Endothelial cell of umbilical vein (primary cell): Measurements from ENCODE around the gene SMG1. TPM values are rescaled to one million over a fixed set of nuclear protein-coding genes. Genes with fewer than 3 reads are reported as not detected.
"Not testable (repeated sequence)": the region's sequence is repeated elsewhere in the genome, so short reads cannot be mapped to it uniquely, and the experiment has no call there.

Experiments used
- BruUV-seq: library from RNA; stranded (reverse); fragments of 400-500 nt; replicated peaks from 2 replicates; lab custom pipeline; 2021; lab: Mats Ljungman, UMichigan
- CTCF ChIA-PET: fragments of 300-600, 350-600 bp; sonication (Branson Sonifier 250); formaldehyde crosslinking; loops from one replicate; lab custom pipeline; 2021; ENCODE audit warnings: antibody characterized with exemption, inconsistent platforms; lab: Charles Lee
- POLR2A ChIA-PET: fragments of 300-600, 350-600 bp; sonication (Branson Sonifier 250); formaldehyde crosslinking; loops from one replicate; lab custom pipeline; 2021; ENCODE audit warnings: antibody characterized with exemption, inconsistent platforms; lab: Charles Lee
- DNase-seq: peaks from one replicate; pipeline ENCODE4 v3.0.0-alpha.2; 2011; ENCODE audit warnings: low read depth, low spot score
- FAIRE-seq: peaks from 2 replicates; lab custom pipeline; 2011; peaks lifted over from hg19 to GRCh38; lab: Jason Lieb, UNC
- H2AFZ ChIP-seq: 2 replicates; pipeline ENCODE4 v1.6.0; 2012; ENCODE audit warnings: low read depth, low read length, control low read depth, inconsistent platforms
- H3K27ac ChIP-seq: 2 replicates; pipeline ENCODE4 v1.5.1; 2011; ENCODE audit warnings: low read depth, mild to moderate bottlenecking, control low read depth, low read length, moderate library complexity; ENCODE audit not compliant: insufficient read depth
- H3K27me3 ChIP-seq, 2 experiments: 2 replicates each; pipeline versions ENCODE4 v1.6.0 to v1.6.1; 2011; ENCODE audit warnings: low read length in 2 of 2, mixed read lengths in 1 of 2; ENCODE audit not compliant: control insufficient read depth in 2 of 2, insufficient read depth in 2 of 2
- H3K36me3 ChIP-seq, 2 experiments: 2 replicates in 1 of 2; 3 replicates in 1 of 2; pipeline ENCODE4 v1.5.1; 2011; ENCODE audit warnings: low read length in 2 of 2, mild to moderate bottlenecking in 1 of 2, moderate library complexity in 1 of 2; ENCODE audit not compliant: control insufficient read depth in 2 of 2, insufficient read depth in 2 of 2; ENCODE audit errors: extremely low read depth in 1 of 2
- H3K4me1 ChIP-seq: 3 replicates; pipeline ENCODE4 v1.5.1; 2011; ENCODE audit warnings: mild to moderate bottlenecking, low read length; ENCODE audit not compliant: control insufficient read depth, insufficient read depth; ENCODE audit errors: extremely low read depth
- H3K4me2 ChIP-seq: 2 replicates; pipeline ENCODE4 v1.6.1; 2011; ENCODE audit warnings: low read length, control low read depth, mixed read lengths; ENCODE audit not compliant: insufficient read depth
- H3K4me3 ChIP-seq, 3 experiments: fragments of 200-600 bp in 1 of 3; sonication (generic), shearing (Covaris generic) in 1 of 3; replicated peaks in 1 of 3; 2 replicates each; pipeline ENCODE4 v1.5.1; 2011 to 2016; ENCODE audit warnings: control low read depth in 3 of 3, low read length in 3 of 3, mild to moderate bottlenecking in 2 of 3, inconsistent platforms in 1 of 3, low read depth in 1 of 3, moderate library complexity in 1 of 3; ENCODE audit not compliant: insufficient read depth in 1 of 3
- H3K79me2 ChIP-seq: 2 replicates; pipeline ENCODE4 v1.6.0; 2012; ENCODE audit warnings: low read length, inconsistent platforms; ENCODE audit not compliant: control insufficient read depth, insufficient read depth
- H3K9ac ChIP-seq: replicated peaks from 2 replicates; pipeline ENCODE3; 2011; ENCODE audit warnings: low read length, control low read depth; ENCODE audit not compliant: insufficient read depth; ENCODE audit errors: extremely low read depth
- H3K9me1 ChIP-seq: replicated peaks from 3 replicates; pipeline ENCODE4 v1.6.0; 2011; ENCODE audit warnings: mild to moderate bottlenecking, low read length; ENCODE audit not compliant: control insufficient read depth, insufficient read depth; ENCODE audit errors: extremely low read depth
- H3K9me3 ChIP-seq: replicated peaks from 2 replicates; pipeline ENCODE4 v1.5.1; 2012; ENCODE audit warnings: low read length, inconsistent platforms; ENCODE audit not compliant: control insufficient read depth, insufficient read depth
- H4K20me1 ChIP-seq: replicated peaks from 2 replicates; pipeline ENCODE3; 2011; ENCODE audit warnings: mild to moderate bottlenecking, low read length; ENCODE audit not compliant: control insufficient read depth, insufficient read depth; ENCODE audit errors: extremely low read depth
- dilution Hi-C: fragments of 300-500 bp; cut with MboI; formaldehyde crosslinking; loops from one replicate; pipeline ENCODE4 v1.15.0; 2019; ENCODE audit warnings: low sequenced_read_pairs; ENCODE audit not compliant: extremely low pct_ligation_motif_present
- intact Hi-C: fragments of 100-400 bp; cut with micrococcal nuclease; formaldehyde crosslinking; loops from one replicate; pipeline ENCODE4 v1.10.0; 2022
- polyA plus RNA-seq, 4 experiments: library from polyadenylated mRNA; depleted of rRNA in 3 of 4; stranded (reverse) in 3 of 4; unstranded in 1 of 4; fragments of >200 nt; gene quantifications; 2 replicates each; pipeline versions ENCODE4 v1.2.1 to v1.2.3, GENCODE V29; 2011 to 2012; ENCODE audit warnings: missing spikeins in 1 of 4
- total RNA-seq: library from RNA; stranded (reverse); gene quantifications from 2 replicates; pipeline ENCODE4 v1.2.3, GENCODE V29; 2021

SMG1 gene
- total and polyA plus RNA-seq, 2 donors (not counting 3 experiments of a cell fraction or from before 2014, with no cell fraction given), result 14.0 to 90.8 TPM

- dilution Hi-C loops, H3K36me3 ChIP-seq, H3K9me3 ChIP-seq, H3K4me1 ChIP-seq, H3K27me3 ChIP-seq, H3K9me1 ChIP-seq, H4K20me1 ChIP-seq, POLR2A ChIA-PET, FAIRE-seq, BruUV-seq: not testable (repeated sequence)
- H3K79me2 ChIP-seq, result peaks cover 50% of the 10 kb centered on the region
- CTCF ChIA-PET, result interaction anchor here (0.7 to 1.9 kb wide), 2 partner anchors 124 to 133 kb away, joined by 3 to 6 read pairs; partner anchors contain the start of gene ARL6IP1
- intact Hi-C loops, result loop anchor here (5.0 kb wide), 1 partner anchor 142 kb away; the partner anchor contains the start of gene COQ7
- H2AFZ ChIP-seq, result peak overlapping the region; percentile 30
- H3K4me3 ChIP-seq, result peak overlapping the region; percentile 71 to 92 (median 82)
- DNase-seq, result peak; percentile 22
- H3K9ac ChIP-seq, result peak overlapping the region; percentile 42
- H3K27ac ChIP-seq, result peak overlapping the region; percentile 47
- peak overlapping the region; percentile 89 for H3K4me2 ChIP-seq
These were observed 808 bp downstream of the SMG1 start for GRCh38 chr16:18925215-18925985.

- H3K79me2 ChIP-seq, result peaks cover 63% of the 10 kb centered on the region
- H3K4me3 ChIP-seq, POLR2A ChIA-PET, intact Hi-C loops, H2AFZ ChIP-seq, H3K9me1 ChIP-seq, H4K20me1 ChIP-seq, CTCF ChIA-PET, FAIRE-seq, H3K4me1 ChIP-seq, dilution Hi-C loops, H3K9me3 ChIP-seq, H3K9ac ChIP-seq, H3K27ac ChIP-seq, H3K27me3 ChIP-seq, BruUV-seq, H3K36me3 ChIP-seq: not testable (repeated sequence)
- peak overlapping the region; percentile 89 for H3K4me2 ChIP-seq
- peak; percentile 9 for DNase-seq
These were observed 2.3 kb downstream of the SMG1 start for GRCh38 chr16:18923935-18924334.

- intact Hi-C loops, dilution Hi-C loops: not testable (repeated sequence)
These were observed 3.1 kb downstream of the SMG1 start for GRCh38 chr16:18923124-18923523.

GRCh38 chr16:18909585-18909984 lies 16.6 kb downstream of the SMG1 start:
- H3K36me3 ChIP-seq, CTCF ChIA-PET, BruUV-seq, H2AFZ ChIP-seq, intact Hi-C loops, H3K4me2 ChIP-seq, dilution Hi-C loops, POLR2A ChIA-PET, H3K4me3 ChIP-seq, H4K20me1 ChIP-seq, H3K4me1 ChIP-seq, H3K27me3 ChIP-seq, FAIRE-seq, H3K9me3 ChIP-seq, H3K27ac ChIP-seq, DNase-seq, H3K9me1 ChIP-seq, H3K9ac ChIP-seq: not testable (repeated sequence)
- peaks cover 82% of the 10 kb centered on the region for H3K79me2 ChIP-seq

More at GRCh38 chr16:18923124-18923523, 3.1 kb downstream of the SMG1 start:
- H3K36me3 ChIP-seq, H3K9me3 ChIP-seq, BruUV-seq, H3K4me2 ChIP-seq, H3K9me1 ChIP-seq, FAIRE-seq, H2AFZ ChIP-seq, H3K4me3 ChIP-seq, CTCF ChIA-PET, POLR2A ChIA-PET, DNase-seq, H3K27ac ChIP-seq, H3K4me1 ChIP-seq, H3K9ac ChIP-seq, H3K27me3 ChIP-seq, H4K20me1 ChIP-seq: not testable (repeated sequence)
- H3K79me2 ChIP-seq, result peaks cover 70% of the 10 kb centered on the region
